Naive thymus-derived CD8-positive, alpha-beta T cell (primary cell): ENCODE results near the gene RHOH. TPM values are rescaled to one million over a fixed set of nuclear protein-coding genes. Genes with fewer than 3 reads are reported as not detected.
"Not testable (repeated sequence)": the region's sequence is repeated elsewhere in the genome, so short reads cannot be mapped to it uniquely, and the experiment has no call there.

Experiments used
- ATAC-seq, 2 donors: fragments of 150-1000 bp; cut with Tn5 transposase in 1 of 2; sonication (Bioruptor Pico), chemical (Tn5 transposase) in 1 of 2; 1 replicate in 1 of 2; 2 replicates in 1 of 2; pipeline ENCODE4 v1.10.0; 2021; ENCODE audit warnings: mild to moderate bottlenecking in 2 of 2, moderate library complexity in 2 of 2
- POLR2A ChIA-PET: fragments of 350-600 bp; sonication (Branson Sonifier 250); formaldehyde crosslinking; loops from one replicate; lab custom pipeline; 2021; ENCODE audit warnings: antibody characterized with exemption; lab: Charles Lee
- DNase-seq, 10 donors: peaks; one replicate each; pipeline versions ENCODE4 v3.0.0 to v3.0.0-alpha.2; 2020 to 2022
- H3K27ac Mint-ChIP-seq, 10 donors: one replicate each; pipeline ENCODE4 v1.8.0; 2020 to 2022; ENCODE audit warnings: mild to moderate bottlenecking in 10 of 10, mixed read lengths in 10 of 10, moderate library complexity in 4 of 10, inconsistent platforms in 1 of 10
- H3K27me3 Mint-ChIP-seq, 5 donors: one replicate each; pipeline ENCODE4 v1.8.0; 2021 to 2022; ENCODE audit warnings: mixed read lengths in 5 of 5
- H3K36me3 Mint-ChIP-seq, 3 donors: one replicate each; pipeline ENCODE4 v1.8.0; 2020 to 2022; ENCODE audit warnings: mixed read lengths in 3 of 3, mild to moderate bottlenecking in 2 of 3, inconsistent platforms in 1 of 3
- H3K4me1 Mint-ChIP-seq, 4 donors: one replicate each; pipeline ENCODE4 v1.8.0; 2021 to 2022; ENCODE audit warnings: mixed read lengths in 4 of 4
- H3K4me3 Mint-ChIP-seq, 10 donors: one replicate each; pipeline ENCODE4 v1.8.0; 2020 to 2022; ENCODE audit warnings: mild to moderate bottlenecking in 10 of 10, mixed read lengths in 10 of 10, moderate library complexity in 6 of 10, inconsistent platforms in 1 of 10
- H3K9me3 Mint-ChIP-seq, 9 donors: one replicate each; pipeline ENCODE4 v1.8.0; 2020 to 2022; ENCODE audit warnings: mixed read lengths in 9 of 9, mild to moderate bottlenecking in 3 of 9, inconsistent platforms in 1 of 9, moderate library complexity in 1 of 9
- polyA plus RNA-seq, 3 donors: library from polyadenylated mRNA; unstranded; fragments of 300-500 nt; fragmentation: Illumina TruSeq; gene quantifications; one replicate each; pipeline ENCODE4 v1.2.3, GENCODE V29; 2021
- total RNA-seq, 8 experiments: library from RNA in 2 of 8; stranded (reverse) in 2 of 8; gene quantifications; one replicate each; pipeline ENCODE4 v1.2.3 and lab custom pipeline; 2021 to 2026

RHOH gene
- total and polyA plus RNA-seq, 5 experiments from 2014 or later, result 233 to 416 (median 328) TPM

GRCh38 chr4:40285692-40286091 lies 88.9 kb downstream of the RHOH start:
- Mint-ChIP-seq H3K27me3 (no peaks in the 10 kb centered on the region), H3K36me3 (peaks cover 0 to 7% (median 6%) of the 10 kb centered on the region in 3 donors), H3K4me3 (peak overlapping the region in 1 of 10 donors; percentile 19), H3K4me1 (peaks cover 42 to 97% (median 89%) of the 10 kb centered on the region in 4 donors), H3K27ac (peak overlapping the region; percentile 73 to 98 (median 90)), H3K9me3 (peaks cover 0 to 6% (median 0%) of the 10 kb centered on the region in 9 donors)
- DNase-seq, result no peak
- POLR2A ChIA-PET, result interaction anchor here (0.7 to 5.5 kb wide), 6 partner anchors 9 to 38 kb away, joined by 3 to 40 read pairs (median 4); no protein-coding TSS in a partner anchor
- no peak for ATAC-seq

- Mint-ChIP-seq H3K27ac (peak overlapping the region; percentile 82 to 97 (median 94)), H3K27me3 (no peaks in the 10 kb centered on the region), H3K4me1 (peaks cover 46 to 94% (median 85%) of the 10 kb centered on the region in 4 donors), H3K4me3 (peak overlapping the region in 7 of 10 donors; percentile 28 to 90 (median 64)), H3K36me3 (no peaks in the 10 kb centered on the region), H3K9me3 (peaks cover 0 to 1% (median 0%) of the 10 kb centered on the region in 9 donors)
- no peak for DNase-seq
- no peak for ATAC-seq
- POLR2A ChIA-PET, result interaction anchor here (0.8 to 4.8 kb wide), 7 partner anchors 12 to 91 kb away, joined by 3 to 29 read pairs (median 8); partner anchors contain the start of gene RHOH
Measured at GRCh38 chr4:40288566-40288965, 91.7 kb downstream of the RHOH start.

GRCh38 chr4:40289366-40290188 lies 92.7 kb downstream of the RHOH start:
- Mint-ChIP-seq H3K27me3 (no peaks in the 10 kb centered on the region), H3K9me3 (peaks cover 0 to 2% (median 0%) of the 10 kb centered on the region in 9 donors), H3K36me3 (no peaks in the 10 kb centered on the region), H3K27ac (peak overlapping the region; percentile 82 to 97 (median 94)), H3K4me3 (peak overlapping the region; percentile 26 to 90 (median 69)), H3K4me1 (peaks cover 36 to 85% (median 76%) of the 10 kb centered on the region in 4 donors)
- POLR2A ChIA-PET, result interaction anchor here (0.8 to 4.8 kb wide), 16 partner anchors 9 to 92 kb away, joined by 3 to 29 read pairs (median 4); partner anchors contain the start of gene RHOH
- DNase-seq (peak in 5 of 10 donors; percentile 24 to 60 (median 58)), ATAC-seq (peak; percentile 85 to 95)

GRCh38 chr4:40290611-40291186 lies 93.9 kb downstream of the RHOH start:
- Mint-ChIP-seq H3K27ac (peak overlapping the region; percentile 82 to 97 (median 94)), H3K4me1 (peaks cover 35 to 76% (median 67%) of the 10 kb centered on the region in 4 donors), H3K4me3 (peak overlapping the region in 8 of 10 donors; percentile 15 to 90 (median 66))
- H3K27me3 Mint-ChIP-seq, H3K36me3 Mint-ChIP-seq, DNase-seq, ATAC-seq, H3K9me3 Mint-ChIP-seq: not testable (repeated sequence)
- POLR2A ChIA-PET, result interaction anchor here (0.6 to 4.8 kb wide), 12 partner anchors 7 to 94 kb away, joined by 3 to 29 read pairs (median 4); partner anchors contain the start of gene RHOH

- peaks cover 33 to 65% (median 62%) of the 10 kb centered on the region in 4 donors for H3K4me1 Mint-ChIP-seq
- DNase-seq (no peak), ATAC-seq (no peak)
- no peaks in the 10 kb centered on the region for H3K36me3 Mint-ChIP-seq
- H3K27me3 Mint-ChIP-seq, result no peaks in the 10 kb centered on the region
- POLR2A ChIA-PET, result interaction anchor here (1.5 to 4.8 kb wide), 6 partner anchors 9 to 37 kb away, joined by 3 to 25 read pairs (median 6); no protein-coding TSS in a partner anchor
- H3K9me3 Mint-ChIP-seq, result peaks cover 0 to 2% (median 0%) of the 10 kb centered on the region in 9 donors
- H3K27ac Mint-ChIP-seq, result peak overlapping the region in 6 of 10 donors; percentile 36 to 86 (median 80)
- H3K4me3 Mint-ChIP-seq, result peak overlapping the region in 2 of 10 donors; percentile 8 to 26
Measured at GRCh38 chr4:40292313-40292759, 95.5 kb downstream of the RHOH start.

GRCh38 chr4:40294339-40294738 lies 97.5 kb downstream of the RHOH start:
- Mint-ChIP-seq H3K4me1 (peaks cover 36 to 65% (median 61%) of the 10 kb centered on the region in 4 donors), H3K4me3 (no peak overlapping the region), H3K27ac (no peak overlapping the region), H3K27me3 (no peaks in the 10 kb centered on the region), H3K36me3 (no peaks in the 10 kb centered on the region), H3K9me3 (peaks cover 0 to 2% (median 0%) of the 10 kb centered on the region in 9 donors)
- no peak for DNase-seq
- ATAC-seq, result no peak
- POLR2A ChIA-PET, result interaction anchor here (1.1 to 1.2 kb wide), 2 partner anchors 14 to 18 kb away, joined by 3 to 5 read pairs; no protein-coding TSS in a partner anchor

GRCh38 chr4:40295030-40295429 lies 98.2 kb downstream of the RHOH start:
- H3K36me3 Mint-ChIP-seq, ATAC-seq, H3K9me3 Mint-ChIP-seq, DNase-seq, H3K4me3 Mint-ChIP-seq, H3K27me3 Mint-ChIP-seq, H3K27ac Mint-ChIP-seq: not testable (repeated sequence)
- H3K4me1 Mint-ChIP-seq, result peaks cover 29 to 64% (median 61%) of the 10 kb centered on the region in 4 donors
- POLR2A ChIA-PET, result interaction anchor here (1.0 to 1.2 kb wide), 2 partner anchors 13 to 35 kb away, joined by 4 to 5 read pairs; no protein-coding TSS in a partner anchor

- Mint-ChIP-seq H3K4me1 (peaks cover 28 to 64% (median 61%) of the 10 kb centered on the region in 4 donors), H3K4me3 (no peak overlapping the region), H3K27me3 (no peaks in the 10 kb centered on the region), H3K9me3 (peaks cover 0 to 2% (median 0%) of the 10 kb centered on the region in 9 donors), H3K36me3 (no peaks in the 10 kb centered on the region), H3K27ac (no peak overlapping the region)
- DNase-seq (no peak), ATAC-seq (no peak)
- POLR2A ChIA-PET, result interaction anchor here (1.0 to 1.1 kb wide), 2 partner anchors 16 to 36 kb away, joined by 3 to 4 read pairs; no protein-coding TSS in a partner anchor
Measured at GRCh38 chr4:40295572-40295971, 98.7 kb downstream of the RHOH start.

Other genes with a start within 250 kb of the RHOH start
- gene PDS5A, start 219.1 kb upstream of the RHOH start, total RNA-seq, result 100 to 1,000 TPM in 1 of 2 experiments, 10 to 100 TPM in 1; 99.8 to 101 TPM
- 10 to 100 TPM; 31.1 to 46.7 (median 32.4) TPM for gene PDS5A, start 219.1 kb upstream of the RHOH start, polyA plus RNA-seq
- 10 to 100 TPM; 14.8 to 19.0 TPM for gene N4BP2, start 140.2 kb upstream of the RHOH start, total RNA-seq
- gene N4BP2, start 140.2 kb upstream of the RHOH start, polyA plus RNA-seq, result 10 to 100 TPM; 10.7 to 14.3 (median 13.5) TPM
- gene CHRNA9, start 138.3 kb downstream of the RHOH start, total RNA-seq, result under 1 TPM; 0.55 to 0.73 TPM
- under 1 TPM in 1 of 3 donors, not detected in 2; 0.39 TPM for gene CHRNA9, start 138.3 kb downstream of the RHOH start, polyA plus RNA-seq